ENCODE data around the gene CSNK1D. TPM values are rescaled to one million over a fixed set of nuclear protein-coding genes. Genes with fewer than 3 reads are reported as not detected.

CSNK1D gene
- total and polyA plus RNA-seq, 7 experiments from 2014 or later: 46.1 to 249 (median 170) TPM

GRCh38 chr17:82237083-82237745 is 36.3 kb downstream of the CSNK1D start:
- H3K4me1 ChIP-seq (ENCODE audit: control insufficient read depth in 2 of 2, insufficient read depth in 2 of 2, low read length in 2 of 2): peaks cover 7 to 43% of the 10 kb centered on the region in 2 donors

GRCh38 chr17:82236142-82236971 is 37.1 kb downstream of the CSNK1D start:
- no peak overlapping the region for H3K4me3 ChIP-seq (ENCODE audit: low read length)
- peak; percentile 66 for ATAC-seq
- CTCF ChIA-PET: interaction anchor here (0.6 to 2.7 kb wide), 11 partner anchors 10 to 89 kb away, joined by 3 to 30 read pairs (median 3); no protein-coding TSS in a partner anchor
- POLR2A ChIA-PET: interaction anchor here (0.6 to 2.2 kb wide), 7 partner anchors 31 to 131 kb away, joined by 3 to 12 read pairs (median 4); partner anchors contain the start of genes CD7, CSNK1D and SECTM1
- Mint-ChIP-seq H3K36me3 (peaks cover 0 to 5% (median 0%) of the 10 kb centered on the region in 5 donors), H3K27me3 (no peaks in the 10 kb centered on the region), H3K9me3 (no peaks in the 10 kb centered on the region), H3K4me1 (peaks cover 5 to 47% (median 33%) of the 10 kb centered on the region in 7 donors), H3K4me3 (peak overlapping the region in 1 of 10 donors; percentile 17), H3K27ac (peak overlapping the region in 5 of 9 donors; percentile 23 to 82 (median 51))
- no peaks in the 10 kb centered on the region for H3K27me3 ChIP-seq (ENCODE audit: control insufficient read depth in 2 of 2, insufficient read depth in 2 of 2, low read length in 2 of 2)
- H3K4me1 ChIP-seq (ENCODE audit: control insufficient read depth in 2 of 2, insufficient read depth in 2 of 2, low read length in 2 of 2): peaks cover 10 to 47% of the 10 kb centered on the region in 2 donors
- intact Hi-C loops (cut with micrococcal nuclease): loop anchor here (1.0 to 10.0 kb wide), 5 partner anchors 36 to 202 kb away; partner anchors contain the start of genes CSNK1D (in 1 of the 2), DCXR (in 1 of the 2) and RAC3 (in 1 of the 2)
- DNase-seq: peak; percentile 58 to 77 (median 71)
- peaks cover 0 to 7% (median 0%) of the 10 kb centered on the region in 3 experiments for H3K36me3 ChIP-seq (ENCODE audit: control insufficient read depth in 2 of 3, insufficient read depth in 3 of 3, low read length in 3 of 3)
- peak overlapping the region; percentile 46 for H3K27ac ChIP-seq (ENCODE audit: low read depth, low read length)
- H3K9me3 ChIP-seq (ENCODE audit: control insufficient read depth in 2 of 3, low read length in 3 of 3): no peaks in the 10 kb centered on the region

More at GRCh38 chr17:82237083-82237745, 36.3 kb downstream of the CSNK1D start:
- CTCF ChIA-PET: interaction anchor here (0.6 to 2.7 kb wide), 7 partner anchors 24 to 88 kb away, joined by 3 to 30 read pairs (median 4); partner anchors contain the start of gene CD7
- ATAC-seq (no peak), DNase-seq (no peak)
- Histone ChIP-seq H3K27me3 (ENCODE audit: control insufficient read depth in 2 of 2, insufficient read depth in 2 of 2, low read length in 2 of 2) (no peaks in the 10 kb centered on the region), H3K36me3 (ENCODE audit: control insufficient read depth in 2 of 3, insufficient read depth in 3 of 3, low read length in 3 of 3) (peaks cover 0 to 10% (median 0%) of the 10 kb centered on the region in 3 experiments), H3K4me3 (ENCODE audit: low read length) (no peak overlapping the region), H3K9me3 (ENCODE audit: control insufficient read depth in 2 of 3, low read length in 3 of 3) (no peaks in the 10 kb centered on the region), H3K27ac (ENCODE audit: low read depth, low read length) (no peak overlapping the region)
- Mint-ChIP-seq H3K27ac (peak overlapping the region in 4 of 9 donors; percentile 17 to 80 (median 68)), H3K4me3 (peak overlapping the region in 3 of 10 donors; percentile 33 to 60 (median 51)), H3K9me3 (no peaks in the 10 kb centered on the region), H3K4me1 (peaks cover 5 to 51% (median 37%) of the 10 kb centered on the region in 7 donors), H3K27me3 (no peaks in the 10 kb centered on the region), H3K36me3 (peaks cover 0 to 5% (median 0%) of the 10 kb centered on the region in 5 donors)
- intact Hi-C loops (cut with micrococcal nuclease): loop anchor here (2.0 to 10.0 kb wide), 3 partner anchors 36 to 202 kb away; partner anchors contain the start of genes CSNK1D (in 1 of the 2), DCXR (in 1 of the 2) and RAC3 (in 1 of the 2)
- POLR2A ChIA-PET: interaction anchor here (0.6 to 2.2 kb wide), 4 partner anchors 36 to 598 kb away, joined by 4 to 12 read pairs (median 8); partner anchors contain the start of gene CSNK1D

- Mint-ChIP-seq H3K27ac (peak overlapping the region in 5 of 9 donors; percentile 23 to 71 (median 38)), H3K9me3 (no peaks in the 10 kb centered on the region), H3K4me1 (peaks cover 5 to 44% (median 28%) of the 10 kb centered on the region in 7 donors), H3K4me3 (peak overlapping the region in 1 of 10 donors; percentile 17), H3K36me3 (peaks cover 0 to 5% (median 0%) of the 10 kb centered on the region in 5 donors), H3K27me3 (no peaks in the 10 kb centered on the region)
- Histone ChIP-seq H3K9me3 (ENCODE audit: control insufficient read depth in 2 of 3, low read length in 3 of 3) (no peaks in the 10 kb centered on the region), H3K4me1 (ENCODE audit: control insufficient read depth in 2 of 2, insufficient read depth in 2 of 2, low read length in 2 of 2) (peaks cover 12 to 44% of the 10 kb centered on the region in 2 donors), H3K27me3 (ENCODE audit: control insufficient read depth in 2 of 2, insufficient read depth in 2 of 2, low read length in 2 of 2) (no peaks in the 10 kb centered on the region), H3K4me3 (ENCODE audit: low read length) (no peak overlapping the region), H3K36me3 (ENCODE audit: control insufficient read depth in 2 of 3, insufficient read depth in 3 of 3, low read length in 3 of 3) (peaks cover 0 to 7% (median 0%) of the 10 kb centered on the region in 3 experiments), H3K27ac (ENCODE audit: low read depth, low read length) (no peak overlapping the region)
- intact Hi-C loops (cut with micrococcal nuclease): loop anchor here (1.0 to 10.0 kb wide), 5 partner anchors 37 to 201 kb away; partner anchors contain the start of genes CSNK1D (in 1 of the 2), DCXR (in 1 of the 2) and RAC3 (in 1 of the 2)
- CTCF ChIA-PET: interaction anchor here (0.5 to 2.7 kb wide), 11 partner anchors 10 to 356 kb away, joined by 3 to 30 read pairs (median 3); no protein-coding TSS in a partner anchor
- ATAC-seq (no peak), DNase-seq (no peak)
- POLR2A ChIA-PET: interaction anchor here (0.6 to 2.2 kb wide), 6 partner anchors 30 to 132 kb away, joined by 3 to 12 read pairs (median 4); partner anchors contain the start of genes CD7 and SECTM1
Measured at GRCh38 chr17:82235775-82236141, 37.7 kb downstream of the CSNK1D start.

GRCh38 chr17:82235056-82235774 is 38.3 kb downstream of the CSNK1D start:
- no peak for DNase-seq
- ChIA-PET CTCF (interaction anchor here (0.5 to 2.7 kb wide), 9 partner anchors 29 to 356 kb away, joined by 3 to 30 read pairs (median 3); partner anchors contain the start of gene CD7), POLR2A (interaction anchor here (1.2 to 2.2 kb wide), 3 partner anchors 37 to 82 kb away, joined by 3 to 12 read pairs (median 5); partner anchors contain the start of gene CD7)
- Mint-ChIP-seq H3K4me3 (peak overlapping the region in 1 of 10 donors; percentile 34), H3K27me3 (no peaks in the 10 kb centered on the region), H3K4me1 (peaks cover 5 to 40% (median 24%) of the 10 kb centered on the region in 7 donors), H3K36me3 (peaks cover 0 to 5% (median 0%) of the 10 kb centered on the region in 5 donors), H3K27ac (peak overlapping the region in 3 of 9 donors; percentile 22 to 72 (median 40)), H3K9me3 (no peaks in the 10 kb centered on the region)
- no peak overlapping the region for H3K27ac ChIP-seq (ENCODE audit: low read depth, low read length)
- H3K4me3 ChIP-seq (ENCODE audit: low read length): no peak overlapping the region
- H3K9me3 ChIP-seq (ENCODE audit: control insufficient read depth in 2 of 3, low read length in 3 of 3): no peaks in the 10 kb centered on the region
- intact Hi-C loops (cut with micrococcal nuclease): loop anchor here in 1 of 2 donors (10.0 kb wide), 1 partner anchor 200 kb away; the partner anchor contains the start of genes DCXR and RAC3
- H3K36me3 ChIP-seq (ENCODE audit: control insufficient read depth in 2 of 3, insufficient read depth in 3 of 3, low read length in 3 of 3): peaks cover 0 to 7% (median 0%) of the 10 kb centered on the region in 3 experiments
- H3K27me3 ChIP-seq (ENCODE audit: control insufficient read depth in 2 of 2, insufficient read depth in 2 of 2, low read length in 2 of 2): no peaks in the 10 kb centered on the region
- peaks cover 16 to 44% of the 10 kb centered on the region in 2 donors for H3K4me1 ChIP-seq (ENCODE audit: control insufficient read depth in 2 of 2, insufficient read depth in 2 of 2, low read length in 2 of 2)
- ATAC-seq: no peak

- ChIA-PET CTCF (interaction anchor here (0.9 to 1.8 kb wide), 5 partner anchors 63 to 88 kb away, joined by 3 to 7 read pairs (median 4); partner anchors contain the start of gene CD7), POLR2A (interaction anchor here (1.9 to 2.2 kb wide), 2 partner anchors 64 to 83 kb away, joined by 5 to 12 read pairs; partner anchors contain the start of gene CD7)
- Histone ChIP-seq H3K27me3 (ENCODE audit: control insufficient read depth in 2 of 2, insufficient read depth in 2 of 2, low read length in 2 of 2) (no peaks in the 10 kb centered on the region), H3K27ac (ENCODE audit: low read depth, low read length) (no peak overlapping the region), H3K36me3 (ENCODE audit: control insufficient read depth in 2 of 3, insufficient read depth in 3 of 3, low read length in 3 of 3) (peaks cover 0 to 5% (median 0%) of the 10 kb centered on the region in 3 experiments), H3K9me3 (ENCODE audit: control insufficient read depth in 2 of 3, low read length in 3 of 3) (no peaks in the 10 kb centered on the region), H3K4me1 (ENCODE audit: control insufficient read depth in 2 of 2, insufficient read depth in 2 of 2, low read length in 2 of 2) (peaks cover 24 to 44% of the 10 kb centered on the region in 2 donors), H3K4me3 (ENCODE audit: low read length) (no peak overlapping the region)
- Mint-ChIP-seq H3K9me3 (no peaks in the 10 kb centered on the region), H3K4me3 (no peak overlapping the region), H3K27ac (peak overlapping the region in 3 of 9 donors; percentile 40 to 58 (median 43)), H3K36me3 (peaks cover 0 to 8% (median 0%) of the 10 kb centered on the region in 5 donors), H3K27me3 (no peaks in the 10 kb centered on the region), H3K4me1 (peaks cover 11 to 36% (median 22%) of the 10 kb centered on the region in 7 donors)
- intact Hi-C loops (cut with micrococcal nuclease): loop anchor here in 1 of 2 donors (10.0 kb wide), 1 partner anchor 200 kb away; the partner anchor contains the start of genes DCXR and RAC3
- DNase-seq (no peak), ATAC-seq (no peak)
Measured at GRCh38 chr17:82234211-82235055, 39.1 kb downstream of the CSNK1D start.
